K562 (cell line): ENCODE measurements around the gene NAT14. TPM values are rescaled to one million over a fixed set of nuclear protein-coding genes. Genes with fewer than 3 reads are reported as not detected.

Source experiments
- DDX20 ChIP-seq: fragments of 450-650 bp; IDR thresholded peaks from 2 replicates; pipeline ENCODE4 v1.6.1; 2016; ENCODE audit warnings: missing genetic modification characterization, low read depth, mild to moderate bottlenecking, missing compliant biosample characterization, moderate library complexity
- E2F1 ChIP-seq: sonication (generic); formaldehyde crosslinking; IDR thresholded peaks from 2 replicates; pipeline ENCODE4 v1.8.1; 2023; ENCODE audit warnings: mild to moderate bottlenecking, missing genetic modification reagents, moderate library complexity
- ELK3 ChIP-seq: fragments of 450-650 bp; formaldehyde crosslinking; IDR thresholded peaks from 2 replicates; pipeline ENCODE4 v1.4.0; 2020; ENCODE audit warnings: mild to moderate bottlenecking
- ESRRB ChIP-seq: fragments of 250-450 bp; sonication (Bioruptor Pico); IDR thresholded peaks from 2 replicates; pipeline ENCODE4 v1.5.0; 2020; ENCODE audit warnings: mild to moderate bottlenecking, moderate library complexity, borderline replicate concordance
- ETV6 ChIP-seq, 3 experiments: fragments of 150-350 bp in 1 of 3; sonication (generic) in 1 of 3; formaldehyde crosslinking in 1 of 3; IDR thresholded peaks; 2 replicates each; pipeline versions ENCODE4 v1.6.1 to v1.8.0; 2014 to 2022; ENCODE audit warnings: borderline replicate concordance in 2 of 3, low read depth in 2 of 3, antibody characterized with exemption in 1 of 3, low read length in 1 of 3, mild to moderate bottlenecking in 1 of 3, missing genetic modification reagents in 1 of 3
- FOS ChIP-seq: IDR thresholded peaks from 3 replicates; pipeline ENCODE4 v1.6.1; 2011; ENCODE audit not compliant: insufficient read length; ENCODE audit errors: extremely low read depth
- FOXK2 ChIP-seq, 2 experiments: fragments of 450-650 bp; IDR thresholded peaks in 1 of 2; conservative IDR thresholded peaks in 1 of 2; 2 replicates each; pipeline ENCODE4 v1.6.1; 2016; ENCODE audit warnings: low read depth in 2 of 2, mild to moderate bottlenecking in 1 of 2
- FUS ChIP-seq: fragments of 200-400 bp; formaldehyde crosslinking; optimal IDR thresholded peaks from 2 replicates; pipeline ENCODE3; 2017; ENCODE audit warnings: low read depth, low read length
- GABPA ChIP-seq: fragments of 200-800 bp; sonication (Bioruptor generic); conservative IDR thresholded peaks from 2 replicates; pipeline ENCODE4 v1.6.1; 2016; ENCODE audit warnings: low read depth, missing genetic modification characterization, missing compliant biosample characterization
- HMGXB4 ChIP-seq: sonication (generic); formaldehyde crosslinking; IDR thresholded peaks from 2 replicates; pipeline ENCODE4 v1.8.1; 2023; ENCODE audit warnings: mild to moderate bottlenecking, missing genetic modification reagents
- LEF1 ChIP-seq: fragments of 450-650 bp; IDR thresholded peaks from 2 replicates; pipeline ENCODE4 v1.6.1; 2016; ENCODE audit warnings: mild to moderate bottlenecking
- MXI1 ChIP-seq: IDR thresholded peaks from 2 replicates; pipeline ENCODE4 v1.6.1; 2011; ENCODE audit warnings: low read depth, mild to moderate bottlenecking, improper control_type of control experiment, low read length
- TCF7 ChIP-seq: sonication (generic); IDR thresholded peaks from 2 replicates; pipeline ENCODE4 v1.6.1; 2016; ENCODE audit warnings: antibody characterized with exemption, borderline replicate concordance
- TSC22D4 ChIP-seq: fragments of 450-650 bp; IDR thresholded peaks from 2 replicates; pipeline ENCODE4 v1.6.1; 2016; ENCODE audit warnings: missing genetic modification characterization, missing biosample characterization, control low read depth
- VEZF1 ChIP-seq: fragments of 200-800 bp; sonication (Bioruptor generic); IDR thresholded peaks from 2 replicates; pipeline ENCODE4 v1.6.1; 2017; ENCODE audit warnings: missing genetic modification characterization, missing compliant biosample characterization
- ZBTB7A ChIP-seq: IDR thresholded peaks from 2 replicates; pipeline ENCODE4 v1.6.1; 2011; ENCODE audit warnings: low read depth, mild to moderate bottlenecking, low read length, moderate library complexity, borderline replicate concordance; ENCODE audit not compliant: control insufficient read depth
- ZFP30 ChIP-seq: fragments of 250-450 bp; sonication (Bioruptor Pico); IDR thresholded peaks from 2 replicates; pipeline ENCODE4 v1.8.0; 2022; ENCODE audit warnings: moderate library complexity, mild to moderate bottlenecking, inconsistent platforms, borderline replicate concordance
- ZNF121 ChIP-seq: sonication (generic); formaldehyde crosslinking; conservative IDR thresholded peaks from 2 replicates; pipeline ENCODE4 v1.8.0; 2022; ENCODE audit warnings: missing genetic modification reagents
- ZNF263 ChIP-seq: sonication (generic); formaldehyde crosslinking; IDR thresholded peaks from 2 replicates; pipeline ENCODE4 v1.8.0; 2022; ENCODE audit warnings: mild to moderate bottlenecking, missing genetic modification reagents, borderline replicate concordance
- ZNF586 ChIP-seq: fragments of 450-650 bp; formaldehyde crosslinking; conservative IDR thresholded peaks from 2 replicates; pipeline ENCODE4 v1.4.0; 2020; ENCODE audit warnings: mild to moderate bottlenecking, moderate library complexity
- ZNF589 ChIP-seq: fragments of 200-800 bp; sonication (Bioruptor generic); IDR thresholded peaks from 2 replicates; pipeline ENCODE4 v1.6.1; 2016; ENCODE audit warnings: low read depth, missing genetic modification characterization, missing compliant biosample characterization
- ZNF668 ChIP-seq: fragments of 250-450 bp; sonication (Bioruptor Pico); IDR thresholded peaks from 2 replicates; pipeline ENCODE4 v1.8.0; 2022; ENCODE audit warnings: mild to moderate bottlenecking, inconsistent platforms
- ZNF785 ChIP-seq: fragments of 250-450 bp; sonication (Bioruptor Pico); IDR thresholded peaks from 2 replicates; pipeline ENCODE4 v1.4.0; 2020; ENCODE audit warnings: mild to moderate bottlenecking
- polyA plus RNA-seq, 8 experiments: library from polyadenylated mRNA; depleted of rRNA in 4 of 8; stranded (reverse) in 5 of 8; unstranded in 3 of 8; fragments of >200 nt; fragmentation: Nextera tagmentation in 2 of 8; fragmentation: Illumina TruSeq in 1 of 8; extraction: Ambion mirVana in 2 of 8; extraction: Trizol in 1 of 8; gene quantifications; 2 replicates each; pipeline versions ENCODE4 v1.2.1 to v1.2.3, GENCODE V29; 2011 to 2014; ENCODE audit warnings: inconsistent platforms in 1 of 8, missing spikeins in 1 of 8
- total RNA-seq, 7 experiments: library from RNA; depleted of rRNA in 6 of 7; stranded (reverse); fragments of >200 nt in 6 of 7; fragmentation: Illumina TruSeq in 2 of 7; extraction: Trizol in 2 of 7; gene quantifications; 2 replicates each; pipeline versions ENCODE4 v1.2.1 to v1.2.3, GENCODE V29; 2011 to 2021; ENCODE audit warnings: low replicate concordance in 1 of 7

The NAT14 gene
- total and polyA plus RNA-seq, 9 of the 15 experiments (the other 6 are each of a cell fraction or from before 2014, with no cell fraction given), result 2.4 to 77.0 (median 26.7) TPM

GRCh38 chr19:55461974-55462626 lies 22.9 kb upstream of the NAT14 start (continued):
- TF ChIP-seq TCF7 (no peak), HMGXB4 (CRISPR knock-in tag) (no peak), ZNF589 (CRISPR knock-in tag) (0 out of 2 replicates have a peak, but pooled peaks have one; percentile 30), E2F1 (CRISPR knock-in tag) (no peak), FUS (no peak), ZFP30 (CRISPR knock-in tag) (no peak), ZNF121 (no peak), ZNF668 (CRISPR knock-in tag) (no peak), FOS (no peak), ELK3 (CRISPR knock-in tag) (no peak), MXI1 (no peak), TSC22D4 (no peak), DDX20 (tag) (no peak), ZNF263 (CRISPR knock-in tag) (no peak), ZNF785 (CRISPR knock-in tag) (no peak), ESRRB (CRISPR knock-in tag) (no peak), FOXK2 (conservative IDR thresholded peaks at IDR 0.05 in 1 of 2, IDR thresholded peaks at IDR 0.05 in 1 of 2; ENCODE audit: low read depth in 2 of 2) (no peak), VEZF1 (CRISPR knock-in tag) (0 out of 2 replicates have a peak, but pooled peaks have one; percentile 8), LEF1 (no peak), ZNF586 (no peak), GABPA (tag) (no peak), ZBTB7A (peak; percentile 74), ETV6 (IDR thresholded peaks at IDR 0.05; ENCODE audit: borderline replicate concordance in 1 of 2, low read depth in 2 of 2, low read length in 1 of 2) (no peak), ETV6 (CRISPR knock-in tag; IDR thresholded peaks at IDR 0.05; ENCODE audit: borderline replicate concordance) (no peak)
